MCF 10A (cell line): ENCODE results near the gene SNX27. TPM values are rescaled to one million over a fixed set of nuclear protein-coding genes. Genes with fewer than 3 reads are reported as not detected.

Experiments
- BruUV-seq: library from RNA; stranded (reverse); fragments of 400-500 nt; replicated peaks from 2 replicates; lab custom pipeline; 2021; lab: Mats Ljungman, UMichigan
- CTCF ChIA-PET: fragments of 300-600 bp; sonication (Branson Sonifier 250); formaldehyde crosslinking; extraction: SDS; loops from one replicate; lab custom pipeline; 2021; ENCODE audit warnings: antibody characterized with exemption, inconsistent platforms; lab: Yijun Ruan, JAX
- POLR2A ChIA-PET: fragments of 300-600, 350-650 bp; sonication (Branson Sonifier 250); formaldehyde crosslinking; extraction: SDS; loops from one replicate; lab custom pipeline; 2020; ENCODE audit warnings: antibody characterized with exemption, inconsistent platforms; lab: Yijun Ruan, JAX
- DNase-seq: peaks from one replicate; pipeline ENCODE4 v3.0.0-alpha.2; 2018; ENCODE audit not compliant: unreplicated experiment
- H3K27ac Mint-ChIP-seq: one replicate; pipeline ENCODE4 v1.8.0; 2022; ENCODE audit warnings: mild to moderate bottlenecking, low read depth, mixed read lengths; ENCODE audit not compliant: unreplicated experiment
- H3K27me3 Mint-ChIP-seq: one replicate; pipeline ENCODE4 v1.8.0; 2022; ENCODE audit warnings: mixed read lengths; ENCODE audit not compliant: insufficient read depth, unreplicated experiment
- H3K36me3 Mint-ChIP-seq: one replicate; pipeline ENCODE4 v1.8.0; 2022; ENCODE audit warnings: mild to moderate bottlenecking, moderate library complexity, mixed read lengths; ENCODE audit not compliant: insufficient read depth, unreplicated experiment
- H3K4me1 Mint-ChIP-seq: one replicate; pipeline ENCODE4 v1.8.0; 2022; ENCODE audit warnings: mixed read lengths; ENCODE audit not compliant: insufficient read depth, unreplicated experiment
- H3K4me3 Mint-ChIP-seq: one replicate; pipeline ENCODE4 v1.8.0; 2022; ENCODE audit warnings: mild to moderate bottlenecking, moderate library complexity, mixed read lengths; ENCODE audit not compliant: unreplicated experiment
- H3K9me3 Mint-ChIP-seq: one replicate; pipeline ENCODE4 v1.8.0; 2022; ENCODE audit warnings: mixed read lengths; ENCODE audit not compliant: unreplicated experiment
- CTCF ChIP-seq: fragments of 200-600 bp; IDR thresholded peaks from one replicate; pipeline ENCODE4 v1.8.0; 2022; ENCODE audit warnings: antibody characterized with exemption, mild to moderate bottlenecking; ENCODE audit not compliant: unreplicated experiment
- intact Hi-C: fragments of 100-400 bp; cut with micrococcal nuclease; formaldehyde crosslinking; loops from 2 replicates; pipeline ENCODE4 v1.14.1; 2022
- total RNA-seq: library from RNA; stranded (reverse); gene quantifications from 2 replicates; pipeline ENCODE4 v1.2.3, GENCODE V29; 2022

The SNX27 gene
- total RNA-seq, 1 experiment from 2014 or later, result 36.9 TPM

- no peak for TF ChIP-seq CTCF
- H3K36me3 Mint-ChIP-seq, result peaks cover 97% of the 10 kb centered on the region
- no TSS peak for BruUV-seq
- no peak overlapping the region for H3K4me3 Mint-ChIP-seq
- ChIA-PET CTCF (interaction anchor here (0.6 to 7.9 kb wide), 3 partner anchors 19 to 884 kb away, joined by 3 to 56 read pairs (median 6); no protein-coding TSS in a partner anchor), POLR2A (interaction anchor here (0.6 to 1.4 kb wide), 6 partner anchors 11 to 37 kb away, joined by 3 to 4 read pairs (median 3); partner anchors contain the start of gene SNX27)
- DNase-seq, result peak; percentile 82
- H3K4me1 Mint-ChIP-seq, result peaks cover 42% of the 10 kb centered on the region
- no peaks in the 10 kb centered on the region for H3K9me3 Mint-ChIP-seq
- H3K27me3 Mint-ChIP-seq, result no peaks in the 10 kb centered on the region
- intact Hi-C loops, result loop anchor here (5.0 kb wide), 1 partner anchor 33 kb away; the partner anchor contains the start of gene TUFT1
- peak overlapping the region; percentile 52 for H3K27ac Mint-ChIP-seq
Measured at GRCh38 chr1:151574575-151575529, 37.0 kb upstream of the SNX27 start.

DNA sequence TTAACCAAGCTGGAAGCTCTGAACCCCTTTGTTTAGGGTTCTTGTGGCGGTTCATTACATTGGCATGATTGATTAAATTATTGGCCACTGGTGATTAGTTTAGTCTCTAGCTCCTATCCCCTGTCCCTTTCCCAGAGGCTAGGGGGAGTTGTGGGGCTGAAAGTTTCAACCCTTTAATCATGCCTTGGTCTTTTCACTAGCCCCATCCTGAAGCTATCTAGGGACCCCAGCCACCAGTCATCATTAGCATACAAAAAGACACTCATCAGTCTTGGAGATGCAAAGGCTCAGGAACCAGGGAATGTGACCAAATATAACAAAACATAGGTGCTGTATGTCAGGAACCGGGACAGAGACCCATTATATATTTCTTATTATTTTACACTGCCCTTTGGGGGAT, 34.7 kb upstream of the SNX27 start:
- no peak overlapping the region for H3K4me3 Mint-ChIP-seq
- peaks cover 41% of the 10 kb centered on the region for H3K4me1 Mint-ChIP-seq
- H3K27ac Mint-ChIP-seq, result no peak overlapping the region
- no TSS peak for BruUV-seq
- no peaks in the 10 kb centered on the region for H3K27me3 Mint-ChIP-seq
- H3K9me3 Mint-ChIP-seq, result no peaks in the 10 kb centered on the region
- ChIA-PET POLR2A (interaction anchor here (0.8 to 1.5 kb wide), 4 partner anchors 8 to 37 kb away, joined by 3 to 4 read pairs (median 4); no protein-coding TSS in a partner anchor), CTCF (interaction anchor here (0.7 to 7.9 kb wide), 4 partner anchors 17 to 690 kb away, joined by 3 to 56 read pairs (median 4); partner anchors contain the start of genes CTXND2 and TUFT1)
- peaks cover 97% of the 10 kb centered on the region for H3K36me3 Mint-ChIP-seq
- no peak for DNase-seq
- no peak for TF ChIP-seq CTCF
- intact Hi-C loops, result loop anchor here (5.0 kb wide), 1 partner anchor 35 kb away; the partner anchor contains the start of gene TUFT1

- POLR2A ChIA-PET, result interaction anchor here (0.7 to 3.6 kb wide), 10 partner anchors 8 to 184 kb away, joined by 3 to 23 read pairs (median 5); partner anchors contain the start of genes CGN, MRPL9 and TUFT1
- no peak for TF ChIP-seq CTCF
- H3K27ac Mint-ChIP-seq, result peak overlapping the region; percentile 84
- H3K4me3 Mint-ChIP-seq, result no peak overlapping the region
- peaks cover 100% of the 10 kb centered on the region for H3K36me3 Mint-ChIP-seq
- peaks cover 39% of the 10 kb centered on the region for H3K4me1 Mint-ChIP-seq
- no peaks in the 10 kb centered on the region for H3K27me3 Mint-ChIP-seq
- no peaks in the 10 kb centered on the region for H3K9me3 Mint-ChIP-seq
- DNase-seq, result no peak
- CTCF ChIA-PET, result interaction anchor here (0.7 to 7.9 kb wide), 9 partner anchors 11 to 257 kb away, joined by 3 to 56 read pairs (median 3); no protein-coding TSS in a partner anchor
- intact Hi-C loops, result loop anchor here (5.0 kb wide), 1 partner anchor 37 kb away; the partner anchor contains the start of gene TUFT1
- no TSS peak for BruUV-seq
Measured at GRCh38 chr1:151578941-151579340, 32.9 kb upstream of the SNX27 start.
